Measurements from ENCODE around the gene CD207. TPM values are rescaled to one million over a fixed set of nuclear protein-coding genes. Genes with fewer than 3 reads are reported as not detected.

The CD207 gene
- total RNA-seq, 4 donors from 2014 or later, result 0.35 to 2.5 (median 1.1) TPM; not detected in 1

DNA sequence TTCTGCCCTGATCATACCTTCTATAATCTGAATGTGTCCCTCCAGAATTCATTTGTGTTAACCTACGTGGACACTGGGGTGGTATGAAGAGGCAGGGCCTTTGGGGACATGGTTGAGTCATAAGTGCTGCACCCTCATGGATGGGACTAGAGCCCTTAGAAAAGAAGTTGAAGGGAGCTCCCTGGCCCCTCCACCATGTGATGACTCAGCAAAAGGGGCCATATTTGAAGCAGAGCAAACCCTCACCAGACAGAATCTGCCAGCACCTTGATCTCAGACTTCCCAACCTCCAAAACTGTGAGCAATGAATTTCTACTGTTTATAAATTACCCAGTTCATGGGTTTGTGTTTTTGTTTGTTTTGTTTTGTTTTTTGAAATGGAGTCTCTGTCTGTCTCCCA lies 33.4 kb upstream of the CD207 start:
- Histone ChIP-seq H3K9me3 (no peaks in the 10 kb centered on the region), H3K36me3 (no peaks in the 10 kb centered on the region), H3K4me3 (no peak overlapping the region), H3K27ac (no peak overlapping the region), H3K4me1 (peaks cover 4 to 11% (median 6%) of the 10 kb centered on the region in 3 donors), H3K27me3 (peaks cover 0 to 56% (median 0%) of the 10 kb centered on the region in 4 donors)
- DNase-seq, result no peak
- WGBS, 2 donors, result 67% methylated on average over 1 of the region's 1 CpG; no CpG with 5 or more reads in 1 of the 2 donors
- intact Hi-C loops (cut with DNase I), result no loop called here
- no peak for TF ChIP-seq POLR2A (IDR thresholded peaks at IDR 0.05)
- TF ChIP-seq CTCF (IDR thresholded peaks at IDR 0.05), result no peak

GRCh38 chr2:70861777-70862625 lies 26.4 kb upstream of the CD207 start:
- H3K4me1 ChIP-seq, result peaks cover 3 to 10% (median 3%) of the 10 kb centered on the region in 3 donors
- H3K36me3 ChIP-seq, result no peaks in the 10 kb centered on the region
- intact Hi-C loops (cut with DNase I), result loop anchor here (5.0 kb wide), 1 partner anchor 85 kb away; no protein-coding TSS in a partner anchor
- H3K4me3 ChIP-seq, result peak overlapping the region in 1 of 4 donors; percentile 3
- TF ChIP-seq POLR2A (IDR thresholded peaks at IDR 0.05) (no peak), CTCF (IDR thresholded peaks at IDR 0.05) (peak in 5 of 6 experiments; percentile 79 to 92 (median 84))
- WGBS, 2 donors, result 15 to 19% methylated on average over 19 to 21 of the region's 21 CpGs
- no peak overlapping the region for H3K27ac ChIP-seq
- no peak for DNase-seq
- no peaks in the 10 kb centered on the region for H3K9me3 ChIP-seq
- H3K27me3 ChIP-seq, result peaks cover 0 to 77% (median 6%) of the 10 kb centered on the region in 4 donors

- Histone ChIP-seq H3K9me3 (no peaks in the 10 kb centered on the region), H3K27ac (no peak overlapping the region), H3K27me3 (peaks cover 0 to 28% (median 0%) of the 10 kb centered on the region in 4 donors), H3K4me3 (no peak overlapping the region), H3K4me1 (peaks cover 0 to 3% (median 0%) of the 10 kb centered on the region in 3 donors), H3K36me3 (no peaks in the 10 kb centered on the region)
- 62 to 76% methylated on average over 1 of the region's 1 CpG for WGBS, 2 donors
- TF ChIP-seq CTCF (IDR thresholded peaks at IDR 0.05) (no peak), POLR2A (IDR thresholded peaks at IDR 0.05) (no peak)
- intact Hi-C loops (cut with DNase I), result no loop called here
- no peak for DNase-seq
These were observed 20.1 kb upstream of the CD207 start for GRCh38 chr2:70855667-70856066.

- no peaks in the 10 kb centered on the region for H3K36me3 ChIP-seq
- intact Hi-C loops (cut with DNase I), result no loop called here
- H3K4me1 ChIP-seq, result peaks cover 0 to 3% (median 0%) of the 10 kb centered on the region in 3 donors
- peaks cover 0 to 16% (median 0%) of the 10 kb centered on the region in 4 donors for H3K27me3 ChIP-seq
- no peak for TF ChIP-seq CTCF (IDR thresholded peaks at IDR 0.05)
- no peak for TF ChIP-seq POLR2A (IDR thresholded peaks at IDR 0.05)
- H3K9me3 ChIP-seq, result no peaks in the 10 kb centered on the region
- 90 to 95% methylated on average over 3 of the region's 4 CpGs for WGBS, 2 donors
- H3K4me3 ChIP-seq, result no peak overlapping the region
- no peak overlapping the region for H3K27ac ChIP-seq
- no peak for DNase-seq
These were observed 18.8 kb upstream of the CD207 start for GRCh38 chr2:70854411-70854810.

GRCh38 chr2:70852824-70853223 lies 17.2 kb upstream of the CD207 start:
- Histone ChIP-seq H3K27ac (no peak overlapping the region), H3K27me3 (peaks cover 0 to 1% (median 0%) of the 10 kb centered on the region in 4 donors), H3K36me3 (no peaks in the 10 kb centered on the region), H3K4me1 (peaks cover 0 to 3% (median 0%) of the 10 kb centered on the region in 3 donors), H3K4me3 (no peak overlapping the region), H3K9me3 (no peaks in the 10 kb centered on the region)
- TF ChIP-seq POLR2A (IDR thresholded peaks at IDR 0.05) (no peak), CTCF (IDR thresholded peaks at IDR 0.05) (no peak)
- intact Hi-C loops (cut with DNase I), result no loop called here
- 76 to 95% methylated on average over 1 of the region's 1 CpG for WGBS, 2 donors
- no peak for DNase-seq

All from esophagus squamous epithelium (tissue), 5 donors.